Measurements from ENCODE around the gene IDS.

DNA sequence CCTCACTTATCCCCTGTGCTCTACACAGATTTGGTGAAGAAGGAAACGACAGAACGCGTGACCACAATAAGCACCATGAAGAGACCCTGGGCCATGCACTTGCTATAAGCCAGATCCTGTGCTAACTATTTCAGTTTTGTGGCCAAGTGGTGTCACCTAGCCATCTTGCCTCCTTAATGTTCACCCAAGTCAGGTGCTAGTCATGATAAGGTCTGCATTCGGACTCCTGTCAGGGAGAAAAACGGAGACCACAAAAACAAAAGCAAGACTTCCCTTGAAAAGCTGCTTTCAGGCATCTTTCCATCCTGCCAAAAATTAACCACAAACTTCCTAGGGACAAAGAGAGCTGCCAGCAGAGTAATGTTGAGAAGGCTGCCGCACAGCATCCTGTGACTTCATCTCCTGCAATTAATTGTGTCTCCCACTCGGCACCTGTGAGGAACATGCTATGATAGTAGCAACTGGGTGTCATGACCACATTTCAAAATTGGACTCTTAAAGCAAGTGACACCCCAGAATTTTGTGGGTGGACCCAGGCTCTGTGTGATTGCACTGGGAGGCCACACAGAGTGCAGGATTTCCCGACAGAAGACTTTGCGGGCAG lies 8.8 kb upstream of the IDS start:
- TF ChIP-seq, protein P1, sequence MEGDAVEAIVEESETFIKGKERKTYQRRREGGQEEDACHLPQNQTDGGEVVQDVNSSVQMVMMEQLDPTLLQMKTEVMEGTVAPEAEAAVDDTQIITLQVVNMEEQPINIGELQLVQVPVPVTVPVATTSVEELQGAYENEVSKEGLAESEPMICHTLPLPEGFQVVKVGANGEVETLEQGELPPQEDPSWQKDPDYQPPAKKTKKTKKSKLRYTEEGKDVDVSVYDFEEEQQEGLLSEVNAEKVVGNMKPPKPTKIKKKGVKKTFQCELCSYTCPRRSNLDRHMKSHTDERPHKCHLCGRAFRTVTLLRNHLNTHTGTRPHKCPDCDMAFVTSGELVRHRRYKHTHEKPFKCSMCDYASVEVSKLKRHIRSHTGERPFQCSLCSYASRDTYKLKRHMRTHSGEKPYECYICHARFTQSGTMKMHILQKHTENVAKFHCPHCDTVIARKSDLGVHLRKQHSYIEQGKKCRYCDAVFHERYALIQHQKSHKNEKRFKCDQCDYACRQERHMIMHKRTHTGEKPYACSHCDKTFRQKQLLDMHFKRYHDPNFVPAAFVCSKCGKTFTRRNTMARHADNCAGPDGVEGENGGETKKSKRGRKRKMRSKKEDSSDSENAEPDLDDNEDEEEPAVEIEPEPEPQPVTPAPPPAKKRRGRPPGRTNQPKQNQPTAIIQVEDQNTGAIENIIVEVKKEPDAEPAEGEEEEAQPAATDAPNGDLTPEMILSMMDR (IDR thresholded peaks at IDR 0.05): no peak
- TF ChIP-seq, protein P2, sequence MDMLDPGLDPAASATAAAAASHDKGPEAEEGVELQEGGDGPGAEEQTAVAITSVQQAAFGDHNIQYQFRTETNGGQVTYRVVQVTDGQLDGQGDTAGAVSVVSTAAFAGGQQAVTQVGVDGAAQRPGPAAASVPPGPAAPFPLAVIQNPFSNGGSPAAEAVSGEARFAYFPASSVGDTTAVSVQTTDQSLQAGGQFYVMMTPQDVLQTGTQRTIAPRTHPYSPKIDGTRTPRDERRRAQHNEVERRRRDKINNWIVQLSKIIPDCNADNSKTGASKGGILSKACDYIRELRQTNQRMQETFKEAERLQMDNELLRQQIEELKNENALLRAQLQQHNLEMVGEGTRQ (CRISPR knock-in tag; IDR thresholded peaks at IDR 0.05): no peak
- TF ChIP-seq, protein P3, sequence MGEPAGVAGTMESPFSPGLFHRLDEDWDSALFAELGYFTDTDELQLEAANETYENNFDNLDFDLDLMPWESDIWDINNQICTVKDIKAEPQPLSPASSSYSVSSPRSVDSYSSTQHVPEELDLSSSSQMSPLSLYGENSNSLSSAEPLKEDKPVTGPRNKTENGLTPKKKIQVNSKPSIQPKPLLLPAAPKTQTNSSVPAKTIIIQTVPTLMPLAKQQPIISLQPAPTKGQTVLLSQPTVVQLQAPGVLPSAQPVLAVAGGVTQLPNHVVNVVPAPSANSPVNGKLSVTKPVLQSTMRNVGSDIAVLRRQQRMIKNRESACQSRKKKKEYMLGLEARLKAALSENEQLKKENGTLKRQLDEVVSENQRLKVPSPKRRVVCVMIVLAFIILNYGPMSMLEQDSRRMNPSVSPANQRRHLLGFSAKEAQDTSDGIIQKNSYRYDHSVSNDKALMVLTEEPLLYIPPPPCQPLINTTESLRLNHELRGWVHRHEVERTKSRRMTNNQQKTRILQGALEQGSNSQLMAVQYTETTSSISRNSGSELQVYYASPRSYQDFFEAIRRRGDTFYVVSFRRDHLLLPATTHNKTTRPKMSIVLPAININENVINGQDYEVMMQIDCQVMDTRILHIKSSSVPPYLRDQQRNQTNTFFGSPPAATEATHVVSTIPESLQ (CRISPR knock-in tag; IDR thresholded peaks at IDR 0.05): no peak
- TF ChIP-seq, protein P4, sequence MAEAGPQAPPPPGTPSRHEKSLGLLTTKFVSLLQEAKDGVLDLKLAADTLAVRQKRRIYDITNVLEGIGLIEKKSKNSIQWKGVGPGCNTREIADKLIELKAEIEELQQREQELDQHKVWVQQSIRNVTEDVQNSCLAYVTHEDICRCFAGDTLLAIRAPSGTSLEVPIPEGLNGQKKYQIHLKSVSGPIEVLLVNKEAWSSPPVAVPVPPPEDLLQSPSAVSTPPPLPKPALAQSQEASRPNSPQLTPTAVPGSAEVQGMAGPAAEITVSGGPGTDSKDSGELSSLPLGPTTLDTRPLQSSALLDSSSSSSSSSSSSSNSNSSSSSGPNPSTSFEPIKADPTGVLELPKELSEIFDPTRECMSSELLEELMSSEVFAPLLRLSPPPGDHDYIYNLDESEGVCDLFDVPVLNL (CRISPR knock-in tag; IDR thresholded peaks at IDR 0.05; ENCODE audit: borderline replicate concordance, low read depth): no peak
- TF ChIP-seq ATF1 (CRISPR knock-in tag; IDR thresholded peaks at IDR 0.05): no peak
- TF ChIP-seq, protein P5, sequence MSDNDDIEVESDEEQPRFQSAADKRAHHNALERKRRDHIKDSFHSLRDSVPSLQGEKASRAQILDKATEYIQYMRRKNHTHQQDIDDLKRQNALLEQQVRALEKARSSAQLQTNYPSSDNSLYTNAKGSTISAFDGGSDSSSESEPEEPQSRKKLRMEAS (CRISPR knock-in tag; IDR thresholded peaks at IDR 0.05): no peak
- no peak for TF ChIP-seq ELF4 (CRISPR knock-in tag; IDR thresholded peaks at IDR 0.05; ENCODE audit: low read depth)
- TF ChIP-seq ZNF263 (CRISPR knock-in tag; IDR thresholded peaks at IDR 0.05; ENCODE audit: low read depth): no peak
- TF ChIP-seq, protein P6, sequence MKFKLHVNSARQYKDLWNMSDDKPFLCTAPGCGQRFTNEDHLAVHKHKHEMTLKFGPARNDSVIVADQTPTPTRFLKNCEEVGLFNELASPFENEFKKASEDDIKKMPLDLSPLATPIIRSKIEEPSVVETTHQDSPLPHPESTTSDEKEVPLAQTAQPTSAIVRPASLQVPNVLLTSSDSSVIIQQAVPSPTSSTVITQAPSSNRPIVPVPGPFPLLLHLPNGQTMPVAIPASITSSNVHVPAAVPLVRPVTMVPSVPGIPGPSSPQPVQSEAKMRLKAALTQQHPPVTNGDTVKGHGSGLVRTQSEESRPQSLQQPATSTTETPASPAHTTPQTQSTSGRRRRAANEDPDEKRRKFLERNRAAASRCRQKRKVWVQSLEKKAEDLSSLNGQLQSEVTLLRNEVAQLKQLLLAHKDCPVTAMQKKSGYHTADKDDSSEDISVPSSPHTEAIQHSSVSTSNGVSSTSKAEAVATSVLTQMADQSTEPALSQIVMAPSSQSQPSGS (CRISPR knock-in tag; IDR thresholded peaks at IDR 0.05; ENCODE audit: borderline replicate concordance, low read depth): no peak
- TF ChIP-seq, protein P7, sequence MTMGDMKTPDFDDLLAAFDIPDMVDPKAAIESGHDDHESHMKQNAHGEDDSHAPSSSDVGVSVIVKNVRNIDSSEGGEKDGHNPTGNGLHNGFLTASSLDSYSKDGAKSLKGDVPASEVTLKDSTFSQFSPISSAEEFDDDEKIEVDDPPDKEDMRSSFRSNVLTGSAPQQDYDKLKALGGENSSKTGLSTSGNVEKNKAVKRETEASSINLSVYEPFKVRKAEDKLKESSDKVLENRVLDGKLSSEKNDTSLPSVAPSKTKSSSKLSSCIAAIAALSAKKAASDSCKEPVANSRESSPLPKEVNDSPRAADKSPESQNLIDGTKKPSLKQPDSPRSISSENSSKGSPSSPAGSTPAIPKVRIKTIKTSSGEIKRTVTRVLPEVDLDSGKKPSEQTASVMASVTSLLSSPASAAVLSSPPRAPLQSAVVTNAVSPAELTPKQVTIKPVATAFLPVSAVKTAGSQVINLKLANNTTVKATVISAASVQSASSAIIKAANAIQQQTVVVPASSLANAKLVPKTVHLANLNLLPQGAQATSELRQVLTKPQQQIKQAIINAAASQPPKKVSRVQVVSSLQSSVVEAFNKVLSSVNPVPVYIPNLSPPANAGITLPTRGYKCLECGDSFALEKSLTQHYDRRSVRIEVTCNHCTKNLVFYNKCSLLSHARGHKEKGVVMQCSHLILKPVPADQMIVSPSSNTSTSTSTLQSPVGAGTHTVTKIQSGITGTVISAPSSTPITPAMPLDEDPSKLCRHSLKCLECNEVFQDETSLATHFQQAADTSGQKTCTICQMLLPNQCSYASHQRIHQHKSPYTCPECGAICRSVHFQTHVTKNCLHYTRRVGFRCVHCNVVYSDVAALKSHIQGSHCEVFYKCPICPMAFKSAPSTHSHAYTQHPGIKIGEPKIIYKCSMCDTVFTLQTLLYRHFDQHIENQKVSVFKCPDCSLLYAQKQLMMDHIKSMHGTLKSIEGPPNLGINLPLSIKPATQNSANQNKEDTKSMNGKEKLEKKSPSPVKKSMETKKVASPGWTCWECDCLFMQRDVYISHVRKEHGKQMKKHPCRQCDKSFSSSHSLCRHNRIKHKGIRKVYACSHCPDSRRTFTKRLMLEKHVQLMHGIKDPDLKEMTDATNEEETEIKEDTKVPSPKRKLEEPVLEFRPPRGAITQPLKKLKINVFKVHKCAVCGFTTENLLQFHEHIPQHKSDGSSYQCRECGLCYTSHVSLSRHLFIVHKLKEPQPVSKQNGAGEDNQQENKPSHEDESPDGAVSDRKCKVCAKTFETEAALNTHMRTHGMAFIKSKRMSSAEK (CRISPR knock-in tag; IDR thresholded peaks at IDR 0.05; ENCODE audit: borderline replicate concordance): no peak
- TF ChIP-seq SP1 (CRISPR knock-in tag; conservative IDR thresholded peaks at IDR 0.05): no peak
- TF ChIP-seq JUN (CRISPR knock-in tag; IDR thresholded peaks at IDR 0.05): no peak
- TF ChIP-seq TEAD4 (CRISPR knock-in tag; IDR thresholded peaks at IDR 0.05): no peak
- TF ChIP-seq MXD4 (CRISPR knock-in tag; IDR thresholded peaks at IDR 0.05; ENCODE audit: borderline replicate concordance): no peak
